ENCODE data around the gene LRP1B.

The LRP1B gene

DNA sequence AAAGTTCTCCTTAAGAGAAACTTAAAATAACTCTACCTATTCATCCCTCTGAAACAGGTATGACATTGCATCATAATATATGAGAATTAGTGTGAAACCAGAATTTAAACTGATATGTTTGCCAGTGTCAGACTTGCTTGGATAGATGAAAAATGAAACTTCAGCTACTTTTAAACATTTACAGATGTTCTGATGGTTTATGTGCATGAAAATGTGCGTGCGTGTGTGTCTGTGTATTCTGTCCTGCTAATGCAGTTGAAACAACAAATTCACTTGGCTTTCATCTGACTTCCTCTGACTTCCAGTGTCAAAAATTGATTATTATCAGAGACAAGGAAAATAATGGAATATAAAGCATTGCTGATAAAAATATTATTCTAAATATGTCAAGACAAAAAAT lies 719.4 kb downstream of the LRP1B start:
- DNase-seq (ENCODE audit: extremely low spot score, insufficient read length, low read depth) (no peak), FAIRE-seq (no peak)

DNA sequence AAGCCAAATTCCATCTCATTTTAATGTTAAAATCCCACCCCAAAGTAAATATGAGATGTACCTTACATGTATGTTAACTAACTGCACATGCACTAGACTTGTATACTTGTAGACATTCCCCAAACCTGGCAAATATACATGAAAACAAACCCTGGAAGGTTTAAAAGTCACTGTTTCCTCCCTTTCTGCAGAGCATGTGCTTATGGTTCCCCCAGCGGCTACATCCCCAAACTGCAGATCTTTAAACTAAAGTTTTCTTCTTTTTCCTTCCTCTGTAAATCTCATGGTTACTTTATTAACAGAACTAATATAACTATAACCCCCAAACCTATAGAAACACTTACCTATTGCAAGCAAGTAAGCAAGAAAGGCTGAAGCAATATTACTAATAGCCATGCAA lies 731.5 kb downstream of the LRP1B start:
- DNase-seq (ENCODE audit: extremely low spot score, insufficient read length, low read depth) (no peak), FAIRE-seq (no peak)

DNA sequence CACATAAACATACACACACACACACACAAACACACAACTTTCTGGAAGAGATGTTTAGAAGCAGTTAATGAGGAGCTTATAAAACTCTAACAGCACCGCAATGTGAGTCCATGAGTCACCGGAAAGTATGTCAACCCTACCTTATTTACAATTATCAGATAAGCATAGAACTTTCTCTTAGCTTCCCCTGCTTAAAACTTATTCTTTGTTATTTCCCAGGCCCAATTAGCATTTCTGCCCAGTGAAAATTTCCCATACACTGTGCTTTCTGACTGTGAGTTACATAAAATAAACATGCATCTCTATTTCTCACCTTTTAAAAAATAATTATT lies 737.6 kb downstream of the LRP1B start:
- FAIRE-seq (no peak), DNase-seq (ENCODE audit: extremely low spot score, insufficient read length, low read depth) (no peak)

DNA sequence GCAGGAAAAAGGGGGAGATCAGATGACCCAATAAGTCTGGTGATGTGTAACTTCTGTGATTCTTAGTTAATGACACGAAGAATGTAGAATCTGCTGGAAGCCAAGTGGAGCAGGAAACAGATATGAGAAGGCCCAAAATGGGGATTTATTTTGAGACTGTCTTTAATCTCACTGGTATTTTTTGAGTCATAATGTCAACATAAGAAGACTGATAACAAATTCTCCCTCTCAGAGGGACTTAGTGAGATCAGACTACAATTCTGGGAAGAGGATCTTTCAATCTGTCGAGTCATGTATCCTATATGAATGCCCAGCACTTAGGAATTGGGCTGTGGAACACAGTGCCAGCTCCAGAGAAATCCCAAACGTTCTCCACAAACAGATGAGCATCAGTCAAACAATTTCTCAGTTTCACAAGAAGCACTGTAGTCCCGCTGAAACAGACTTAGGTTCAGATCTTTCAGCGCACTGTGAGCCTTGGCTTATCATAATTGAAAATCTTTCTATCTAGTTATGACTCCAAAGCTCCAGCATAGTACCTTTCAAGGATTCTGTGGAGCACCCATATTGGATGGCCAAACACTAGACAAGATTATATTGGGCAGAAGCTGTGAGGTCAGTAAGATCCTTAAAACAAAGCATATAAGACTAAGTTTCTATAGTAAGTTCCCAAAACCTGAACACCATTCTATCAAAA lies 738.2 kb downstream of the LRP1B start:
- no peak for DNase-seq (ENCODE audit: extremely low spot score, insufficient read length, low read depth)
- no peak for FAIRE-seq

DNA sequence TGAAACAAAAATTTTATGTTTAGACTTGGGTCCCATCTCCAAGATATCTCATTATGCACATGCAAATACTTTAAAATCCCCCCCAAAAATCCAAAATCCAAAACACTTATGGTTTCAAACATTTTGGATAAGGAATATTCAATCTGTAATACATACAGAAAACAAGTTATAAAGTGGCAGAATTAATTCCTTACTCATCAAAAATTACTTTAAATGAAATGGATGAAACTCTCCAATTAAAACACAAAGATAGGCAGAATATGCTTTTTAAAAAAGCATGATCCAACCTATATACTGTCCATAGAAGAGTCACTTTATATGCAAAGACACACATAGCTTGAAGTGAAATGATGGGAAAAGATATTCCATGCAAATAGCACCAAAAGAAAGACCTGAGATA lies 744.6 kb downstream of the LRP1B start:
- FAIRE-seq: no peak

DNA sequence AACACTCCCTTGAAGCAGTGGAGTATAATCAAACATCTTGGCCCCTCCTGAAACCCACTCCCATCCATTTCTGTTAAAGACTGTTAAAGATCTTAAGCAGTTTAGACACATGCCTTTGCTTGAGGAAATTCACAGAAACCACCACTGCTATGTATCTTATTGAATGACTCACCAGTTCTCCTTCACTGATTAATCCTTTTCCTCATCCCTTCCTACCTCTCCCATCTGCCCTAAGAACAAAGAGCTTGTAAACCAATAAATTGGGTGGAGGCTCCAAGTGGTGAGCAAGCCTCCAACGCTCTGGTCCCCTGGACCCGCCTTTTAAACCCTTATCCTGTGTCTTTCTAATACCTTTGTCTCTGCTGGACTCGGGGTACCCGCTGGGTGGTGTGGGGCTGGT lies 746.1 kb downstream of the LRP1B start:
- no peak for FAIRE-seq

More for the DNA sequence above, 744.6 kb downstream of the LRP1B start:
- DNase-seq (ENCODE audit: extremely low spot score, insufficient read length, low read depth): no peak

DNA sequence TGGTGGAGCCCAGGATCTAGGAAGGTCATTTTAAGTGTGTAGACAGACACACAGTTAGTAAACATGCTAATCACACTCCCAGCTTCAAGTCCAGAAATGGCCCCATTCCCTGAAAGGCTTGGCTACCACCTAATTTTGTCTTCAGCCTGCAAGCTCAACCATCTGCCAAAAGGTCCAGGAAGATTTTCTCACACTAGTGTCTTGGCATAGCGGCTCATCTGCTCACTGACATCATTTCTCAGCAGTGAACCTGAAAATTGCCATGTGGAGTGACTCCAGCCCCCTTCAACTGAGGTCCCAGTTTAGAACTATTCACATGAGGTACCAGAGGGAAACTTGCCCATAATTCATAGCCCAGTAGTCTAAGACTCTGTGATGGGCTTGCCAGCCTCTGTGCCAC lies 748.9 kb downstream of the LRP1B start:
- no peak for FAIRE-seq
- no peak for DNase-seq (ENCODE audit: extremely low spot score, insufficient read length, low read depth)

More for the DNA sequence above, 746.1 kb downstream of the LRP1B start:
- DNase-seq (ENCODE audit: extremely low spot score, insufficient read length, low read depth): no peak

DNA sequence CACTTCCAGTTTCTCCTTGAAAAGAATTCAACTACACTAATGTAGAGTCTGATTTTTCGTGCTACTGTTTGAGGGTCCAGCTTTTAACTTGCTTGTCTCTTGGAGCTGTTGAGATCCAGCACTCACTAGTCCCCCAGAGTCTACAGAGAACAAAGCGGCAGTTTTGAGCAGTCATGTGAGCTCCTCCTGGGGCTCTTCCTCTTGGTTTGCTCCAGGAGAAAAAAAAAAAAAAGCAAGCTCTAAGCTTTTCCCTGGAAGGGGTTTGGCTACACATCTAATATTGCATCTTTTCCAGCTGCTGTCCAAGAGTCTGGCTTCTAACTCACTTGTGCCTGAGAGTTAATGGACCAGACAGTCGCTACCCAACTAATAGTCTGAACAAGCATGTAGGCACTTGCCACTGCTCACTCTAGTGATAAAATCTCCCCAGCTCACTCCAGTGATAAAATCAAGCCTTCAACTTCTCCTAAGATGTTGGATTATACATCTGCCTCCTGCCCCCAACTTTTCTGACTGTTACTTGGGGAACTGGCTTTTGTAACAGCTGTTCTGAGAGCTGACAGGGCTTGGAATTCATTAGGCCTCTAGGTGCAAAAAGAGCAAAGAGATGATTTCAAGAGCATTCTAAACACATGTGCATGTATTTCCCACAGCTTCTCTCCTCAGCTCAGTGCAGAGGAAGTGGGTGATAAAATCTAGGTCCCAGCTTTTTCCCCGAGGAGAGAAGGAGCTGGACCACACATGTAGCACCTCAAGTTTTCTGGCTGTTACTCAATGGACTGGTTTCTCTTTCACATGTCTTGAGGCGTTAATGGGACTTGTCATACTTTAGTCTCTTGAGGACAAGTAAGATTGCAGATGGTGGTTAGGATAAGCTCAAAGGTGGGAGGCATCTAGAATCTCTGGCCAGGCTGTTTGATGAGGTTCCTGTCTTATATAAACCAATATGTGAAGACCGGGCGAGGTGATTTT lies 750.5 kb downstream of the LRP1B start:
- FAIRE-seq (no peak), DNase-seq (ENCODE audit: extremely low spot score, insufficient read length, low read depth) (no peak)

DNA sequence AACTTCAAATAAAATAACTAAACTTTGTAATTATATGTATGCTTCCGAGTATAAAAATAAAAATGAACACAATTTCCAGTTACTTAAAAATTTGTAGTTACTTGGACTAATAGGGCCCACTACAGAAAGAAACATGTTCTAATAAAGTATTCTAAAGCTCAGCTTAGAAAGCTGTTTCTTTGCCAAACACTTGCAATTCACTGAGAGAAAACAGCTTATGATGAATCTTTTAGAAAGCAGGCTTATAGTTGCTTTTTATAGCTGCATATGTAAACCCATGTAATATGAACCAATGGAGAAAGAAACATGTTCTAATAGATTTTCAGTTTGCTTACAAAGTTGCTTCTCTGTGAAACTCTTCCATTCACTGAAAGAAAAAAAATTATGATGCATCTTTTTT lies 766.0 kb downstream of the LRP1B start:
- no peak for FAIRE-seq

DNA sequence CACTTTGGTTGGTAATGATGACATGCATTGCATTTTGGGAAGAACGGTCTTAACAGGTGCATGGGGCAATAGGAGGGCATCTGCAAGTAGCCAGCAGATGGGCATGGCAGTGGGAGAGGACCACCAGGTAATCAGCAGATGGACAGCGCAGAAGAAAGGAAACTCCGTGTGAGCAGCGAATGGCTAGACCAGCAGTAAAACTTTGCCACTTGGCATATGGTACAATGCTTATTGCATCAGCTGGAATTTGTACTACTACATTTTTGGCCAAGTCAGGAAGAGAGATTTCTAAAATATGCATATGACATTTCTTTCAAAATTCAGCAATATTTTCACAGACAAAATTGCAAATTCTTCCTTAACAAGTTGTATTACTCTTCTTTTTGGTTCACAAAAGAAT lies 768.5 kb downstream of the LRP1B start:
- no peak for FAIRE-seq
- DNase-seq (ENCODE audit: extremely low spot score, insufficient read length, low read depth): no peak

More for the DNA sequence above, 766.0 kb downstream of the LRP1B start:
- no peak for DNase-seq (ENCODE audit: extremely low spot score, insufficient read length, low read depth)

DNA sequence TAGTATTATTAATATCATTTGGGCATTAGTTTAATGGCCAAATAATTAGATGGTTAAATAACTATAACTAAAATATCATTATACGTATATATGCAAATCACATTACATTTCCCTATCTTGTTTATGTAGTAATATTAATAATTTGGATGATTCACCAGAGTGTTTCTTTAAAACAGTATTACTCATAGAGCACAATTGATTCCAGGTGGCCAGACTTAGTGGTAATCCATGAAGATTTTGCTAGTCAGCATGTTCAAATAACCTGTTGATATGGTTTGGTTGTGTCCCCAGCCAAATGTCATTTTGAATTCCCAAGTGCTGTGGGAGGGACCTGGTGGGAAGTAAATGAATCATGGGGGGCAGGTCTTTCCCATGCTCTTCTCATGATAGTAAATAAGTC lies 782.3 kb downstream of the LRP1B start:
- no peak for DNase-seq (ENCODE audit: extremely low spot score, insufficient read length, low read depth)
- FAIRE-seq: no peak

DNA sequence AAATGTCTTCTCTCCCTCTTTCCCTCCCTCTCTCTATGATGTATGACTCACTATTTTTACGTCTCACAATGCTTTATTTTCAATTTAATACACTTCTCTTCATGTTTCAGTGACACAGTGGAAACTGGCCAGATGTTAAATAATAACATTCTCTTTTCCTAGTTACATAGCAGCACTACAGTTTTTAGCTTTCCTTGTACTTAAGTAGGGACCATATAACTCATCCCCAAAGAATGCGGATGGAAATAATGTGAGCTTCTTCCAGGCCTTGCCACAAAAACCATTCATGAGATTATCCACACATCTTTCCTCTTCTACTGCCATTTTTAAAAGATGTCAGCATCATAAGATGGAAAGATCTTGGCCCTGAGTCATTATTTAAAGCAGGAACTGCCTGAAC lies 789.4 kb downstream of the LRP1B start:
- DNase-seq (ENCODE audit: extremely low spot score, insufficient read length, low read depth): no peak
- FAIRE-seq: no peak

DNA sequence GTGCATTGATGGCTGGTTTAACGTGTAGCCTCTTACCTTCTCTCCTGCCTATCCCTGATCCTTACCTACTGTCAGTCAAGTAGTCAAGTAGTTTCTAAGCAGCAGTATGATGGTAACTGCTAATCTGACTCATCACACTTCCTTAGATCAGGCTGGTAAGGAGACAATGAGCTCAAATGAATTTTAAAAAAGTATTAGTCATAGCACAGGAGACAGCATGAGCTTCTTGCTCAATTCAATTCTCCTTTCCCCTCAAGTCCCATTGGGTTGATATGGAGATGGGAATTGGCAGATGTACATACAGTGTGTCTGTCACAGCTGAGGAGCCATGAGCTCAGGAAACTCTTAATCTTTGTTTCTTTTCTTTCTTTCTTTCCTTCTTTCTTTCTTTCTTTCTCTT lies 799.7 kb downstream of the LRP1B start:
- FAIRE-seq (no peak), DNase-seq (ENCODE audit: extremely low spot score, insufficient read length, low read depth) (no peak)

DNA sequence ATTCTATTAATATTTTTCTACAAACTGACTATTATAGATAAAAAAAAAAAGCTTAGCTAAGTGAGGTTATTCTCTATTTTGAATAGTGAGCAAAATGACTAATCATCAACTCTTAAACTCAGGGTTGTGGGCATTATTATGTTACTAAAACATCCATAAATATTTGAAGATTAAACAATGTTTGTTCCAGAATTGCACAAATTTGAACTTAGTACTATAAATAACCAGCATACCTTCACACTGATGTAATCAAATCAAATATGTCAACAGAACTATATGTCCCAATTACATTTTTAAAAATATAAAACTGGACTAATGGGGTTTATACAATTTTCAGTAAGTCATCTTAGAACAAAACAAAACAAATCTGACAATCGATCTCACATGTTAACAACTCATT lies 800.9 kb downstream of the LRP1B start:
- no peak for DNase-seq (ENCODE audit: extremely low spot score, insufficient read length, low read depth)
- FAIRE-seq: no peak

DNA sequence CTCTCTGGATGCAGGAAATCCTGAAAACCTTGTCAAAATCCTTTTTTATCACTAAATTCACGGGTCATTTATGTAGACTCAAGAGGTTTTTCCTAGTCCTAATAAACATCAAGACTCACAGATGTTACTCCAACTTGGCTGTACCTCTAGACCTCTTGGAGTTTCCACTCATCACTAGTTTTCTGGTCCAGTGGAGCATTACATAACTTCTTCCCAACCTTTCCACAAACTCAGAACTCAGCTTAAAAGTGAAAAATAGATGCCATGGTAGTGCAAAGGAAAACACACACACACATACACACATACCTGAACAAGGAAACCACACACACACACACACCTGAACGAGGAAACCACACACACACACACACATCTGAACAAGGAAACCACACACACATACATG lies 807.2 kb downstream of the LRP1B start:
- FAIRE-seq: no peak
- DNase-seq (ENCODE audit: extremely low spot score, insufficient read length, low read depth): no peak

DNA sequence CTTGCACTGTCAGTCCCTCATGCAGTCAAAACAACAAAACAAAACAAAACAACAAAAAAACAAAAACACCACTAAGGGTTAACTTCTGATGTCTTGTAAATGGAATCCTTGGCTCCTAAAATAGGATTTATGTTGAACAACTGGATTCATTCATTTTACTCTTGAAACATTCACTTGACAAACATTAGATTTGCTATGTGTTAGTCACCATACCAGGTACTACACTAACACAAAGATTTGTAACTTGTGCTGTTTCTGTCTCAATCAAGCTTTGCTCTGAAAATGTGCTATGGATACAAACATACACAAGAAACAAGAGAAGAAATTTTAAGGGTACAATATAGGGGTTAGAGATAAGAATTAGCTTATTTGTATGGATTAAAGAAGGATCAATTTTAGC lies 812.8 kb downstream of the LRP1B start:
- DNase-seq (ENCODE audit: extremely low spot score, insufficient read length, low read depth) (no peak), FAIRE-seq (no peak)

DNA sequence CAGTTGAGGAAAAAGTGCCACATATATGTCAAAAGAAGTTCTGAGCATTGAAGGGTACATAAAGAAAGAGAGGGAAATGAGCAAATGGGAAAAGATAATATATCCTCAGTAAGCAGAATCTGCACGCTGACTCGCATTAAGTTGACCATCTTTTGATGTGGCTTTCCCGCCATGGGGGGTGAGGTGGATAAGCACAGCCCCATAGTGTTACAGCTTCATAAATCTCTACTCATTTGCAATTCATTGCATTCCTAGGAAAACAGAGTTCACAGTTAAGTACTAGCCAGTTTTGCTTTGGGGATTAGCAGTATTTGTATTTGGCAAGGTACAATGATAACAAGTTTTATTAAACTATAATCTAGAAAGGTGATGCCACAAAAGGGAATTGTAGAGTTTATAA lies 814.2 kb downstream of the LRP1B start:
- no peak for FAIRE-seq
- DNase-seq (ENCODE audit: extremely low spot score, insufficient read length, low read depth): no peak

DNA sequence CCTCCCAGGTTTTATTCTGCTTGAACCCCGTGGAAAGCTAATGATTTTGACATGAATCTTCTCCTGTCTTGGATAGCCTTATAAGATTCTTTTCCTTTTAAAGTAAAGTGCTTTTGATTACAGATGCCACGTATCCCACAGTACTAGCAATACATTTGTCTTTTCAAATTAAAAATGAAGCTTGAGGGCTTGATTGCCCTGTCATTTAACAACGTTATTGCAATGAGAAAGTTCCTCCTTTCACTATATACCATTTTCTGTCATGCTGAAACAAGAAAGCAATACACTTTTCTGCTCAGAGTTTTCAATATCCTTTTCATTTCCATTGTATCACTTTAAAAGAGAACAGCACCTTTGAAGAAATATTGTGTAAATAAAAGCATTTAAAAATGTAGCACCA lies 814.7 kb downstream of the LRP1B start:
- FAIRE-seq (no peak), DNase-seq (ENCODE audit: extremely low spot score, insufficient read length, low read depth) (no peak)

DNA sequence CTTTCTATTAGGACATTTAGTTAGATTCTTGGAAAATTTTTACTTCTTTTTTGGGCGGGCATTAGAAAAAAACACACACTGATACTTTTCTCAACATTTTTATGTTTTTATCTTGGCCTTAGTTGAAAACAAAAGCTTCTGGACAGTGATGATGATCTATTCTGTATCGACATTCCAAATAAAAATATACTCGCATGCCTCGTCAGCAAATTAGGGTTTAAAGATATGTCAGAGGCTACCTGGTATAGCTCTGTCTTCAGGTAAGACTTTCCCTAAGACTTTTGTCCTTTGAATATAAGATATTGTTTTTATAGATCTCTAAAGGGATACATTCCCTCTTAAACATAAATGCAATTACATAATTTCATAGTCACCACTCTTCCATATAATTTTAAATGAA lies 816.8 kb downstream of the LRP1B start:
- no peak for FAIRE-seq

DNA sequence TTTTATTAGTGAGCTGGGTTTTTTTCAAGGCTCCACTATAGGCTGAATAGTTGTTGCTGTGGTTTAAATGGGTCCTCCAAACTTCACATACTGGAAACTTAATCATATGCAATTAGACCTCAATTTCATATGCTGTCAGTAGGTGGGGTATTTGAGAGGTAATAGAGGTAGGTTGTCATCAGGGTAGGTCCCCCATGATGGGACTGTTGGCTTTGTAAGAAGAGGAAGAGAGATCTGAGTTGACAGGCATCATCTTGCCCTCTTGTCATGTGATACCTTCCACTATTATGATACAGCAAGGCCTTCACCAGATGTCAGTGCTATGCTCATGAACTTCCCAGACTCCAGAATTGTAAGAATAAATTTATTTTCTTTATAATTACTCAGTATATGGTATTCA lies 819.4 kb downstream of the LRP1B start:
- DNase-seq (ENCODE audit: extremely low spot score, insufficient read length, low read depth) (no peak), FAIRE-seq (no peak)

More for the DNA sequence above, 816.8 kb downstream of the LRP1B start:
- DNase-seq (ENCODE audit: extremely low spot score, insufficient read length, low read depth): no peak

DNA sequence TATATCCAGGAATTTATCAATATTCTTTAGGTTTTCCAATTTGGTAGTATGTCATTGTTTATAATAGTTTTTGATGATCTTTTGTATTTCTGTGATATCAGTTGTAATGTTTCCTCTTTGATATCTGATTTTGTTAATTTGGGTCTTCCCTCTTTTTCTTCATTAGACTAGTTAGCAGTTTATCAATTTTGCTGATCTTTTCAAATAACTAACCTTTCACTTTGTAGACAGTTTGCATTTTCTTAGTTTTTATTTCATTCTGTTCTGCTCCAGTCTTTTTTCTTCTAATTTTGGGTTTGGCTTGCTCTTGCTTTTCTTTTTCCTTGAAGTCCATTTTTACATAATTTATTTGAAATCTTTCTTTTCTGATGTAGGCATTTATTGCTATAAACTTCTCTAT lies 824.4 kb downstream of the LRP1B start:
- DNase-seq (ENCODE audit: extremely low spot score, insufficient read length, low read depth) (no peak), FAIRE-seq (no peak)

All from GM18507 (cell line).